ENCODE results near the gene FAM210B.

Gene FAM210B

DNA sequence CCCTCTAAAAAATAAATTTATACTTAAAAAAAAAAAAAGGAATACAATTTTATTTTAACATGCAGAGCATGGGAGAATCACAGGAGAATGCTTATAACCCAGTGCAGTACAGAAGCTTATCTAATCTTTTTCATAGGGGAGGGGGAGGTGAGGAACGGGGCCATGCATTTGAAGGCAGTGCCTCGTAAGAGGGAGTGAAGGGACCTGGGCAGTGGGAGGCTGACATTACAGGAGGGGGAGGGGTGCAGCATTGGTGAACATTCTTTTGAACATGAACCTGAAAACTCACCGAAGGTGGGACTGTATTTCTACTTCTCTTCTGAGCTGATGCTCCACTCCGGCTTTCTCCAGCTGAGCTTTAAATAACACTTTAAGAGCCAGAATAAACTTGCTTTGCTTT is 23.9 kb downstream of the FAM210B start:
- Histone ChIP-seq H4K20me1 (ENCODE audit: low read depth, low read length) (peaks cover 22% of the 10 kb centered on the region; the same call in 1 of the 2 replicates), H3K9ac (ENCODE audit: low read length) (no peak overlapping the region), H3K4me3 (ENCODE audit: insufficient read depth, low read length, poor library complexity, severe bottlenecking) (no peak overlapping the region), H3K9me3 (ENCODE audit: insufficient read depth, low read length) (no peaks in the 10 kb centered on the region), H3K9me2 (replicated peaks; ENCODE audit: insufficient read depth, low read length) (no peaks in the 10 kb centered on the region), H2AFZ (ENCODE audit: low read depth, low read length, severe bottlenecking) (no peak overlapping the region), H3K36me3 (ENCODE audit: low read length) (peaks cover 70% of the 10 kb centered on the region), H3F3A (ENCODE audit: insufficient read depth) (no peaks in the 10 kb centered on the region), H3K79me2 (ENCODE audit: insufficient read depth, low read length) (peaks cover 78% of the 10 kb centered on the region), H3K27ac (ENCODE audit: low read depth, low read length) (no peak overlapping the region), H3K4me2 (ENCODE audit: low read depth, low read length, poor library complexity, severe bottlenecking) (no peak overlapping the region), H3K27me3 (ENCODE audit: low read length) (no peaks in the 10 kb centered on the region)
- TF ChIP-seq, protein P1, sequence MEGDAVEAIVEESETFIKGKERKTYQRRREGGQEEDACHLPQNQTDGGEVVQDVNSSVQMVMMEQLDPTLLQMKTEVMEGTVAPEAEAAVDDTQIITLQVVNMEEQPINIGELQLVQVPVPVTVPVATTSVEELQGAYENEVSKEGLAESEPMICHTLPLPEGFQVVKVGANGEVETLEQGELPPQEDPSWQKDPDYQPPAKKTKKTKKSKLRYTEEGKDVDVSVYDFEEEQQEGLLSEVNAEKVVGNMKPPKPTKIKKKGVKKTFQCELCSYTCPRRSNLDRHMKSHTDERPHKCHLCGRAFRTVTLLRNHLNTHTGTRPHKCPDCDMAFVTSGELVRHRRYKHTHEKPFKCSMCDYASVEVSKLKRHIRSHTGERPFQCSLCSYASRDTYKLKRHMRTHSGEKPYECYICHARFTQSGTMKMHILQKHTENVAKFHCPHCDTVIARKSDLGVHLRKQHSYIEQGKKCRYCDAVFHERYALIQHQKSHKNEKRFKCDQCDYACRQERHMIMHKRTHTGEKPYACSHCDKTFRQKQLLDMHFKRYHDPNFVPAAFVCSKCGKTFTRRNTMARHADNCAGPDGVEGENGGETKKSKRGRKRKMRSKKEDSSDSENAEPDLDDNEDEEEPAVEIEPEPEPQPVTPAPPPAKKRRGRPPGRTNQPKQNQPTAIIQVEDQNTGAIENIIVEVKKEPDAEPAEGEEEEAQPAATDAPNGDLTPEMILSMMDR (IDR thresholded peaks at IDR 0.05; ENCODE audit: insufficient read depth, low read length, poor library complexity, severe bottlenecking) = no peak
- no peak for TF ChIP-seq EZH2phosphoT487 (conservative IDR thresholded peaks at IDR 0.05; ENCODE audit: low read length)

DNA sequence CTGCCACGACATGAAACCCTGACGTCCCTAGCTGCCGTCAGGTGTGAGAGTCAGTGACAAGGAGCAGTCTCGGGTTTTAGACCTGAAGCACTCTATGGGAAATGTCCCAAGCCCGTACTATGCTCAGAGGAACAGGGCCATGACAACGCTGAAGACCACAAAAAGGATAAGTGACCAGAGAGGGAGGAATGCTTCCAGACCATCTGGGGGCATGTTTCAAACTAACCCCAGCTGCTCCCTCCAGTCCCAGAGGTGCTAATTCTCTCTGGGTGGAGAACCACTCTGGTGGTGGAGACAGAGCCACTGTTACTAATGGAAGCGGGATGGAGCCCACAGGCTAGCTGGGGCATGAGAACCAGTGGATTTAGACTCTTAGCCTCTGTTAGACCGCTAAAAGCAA is 24.6 kb downstream of the FAM210B start:
- H3K27ac ChIP-seq (ENCODE audit: low read depth, low read length) = no peak overlapping the region
- peaks cover 72% of the 10 kb centered on the region for H3K36me3 ChIP-seq (ENCODE audit: low read length)
- H4K20me1 ChIP-seq (ENCODE audit: low read depth, low read length) = peaks cover 22% of the 10 kb centered on the region; the same call in 1 of the 2 replicates
- H3K4me2 ChIP-seq (ENCODE audit: low read depth, low read length, poor library complexity, severe bottlenecking) = no peak overlapping the region
- H3F3A ChIP-seq (ENCODE audit: insufficient read depth) = no peaks in the 10 kb centered on the region
- no peak overlapping the region for H3K9ac ChIP-seq (ENCODE audit: low read length)
- no peaks in the 10 kb centered on the region for H3K27me3 ChIP-seq (ENCODE audit: low read length)
- no peak overlapping the region for H2AFZ ChIP-seq (ENCODE audit: low read depth, low read length, severe bottlenecking)
- no peak overlapping the region for H3K4me3 ChIP-seq (ENCODE audit: insufficient read depth, low read length, poor library complexity, severe bottlenecking)
- TF ChIP-seq, protein P1 (IDR thresholded peaks at IDR 0.05; ENCODE audit: insufficient read depth, low read length, poor library complexity, severe bottlenecking) = no peak
- no peak for TF ChIP-seq EZH2phosphoT487 (conservative IDR thresholded peaks at IDR 0.05; ENCODE audit: low read length)
- peaks cover 79% of the 10 kb centered on the region for H3K79me2 ChIP-seq (ENCODE audit: insufficient read depth, low read length)
- no peaks in the 10 kb centered on the region for H3K9me3 ChIP-seq (ENCODE audit: insufficient read depth, low read length)
- no peaks in the 10 kb centered on the region for H3K9me2 ChIP-seq (replicated peaks; ENCODE audit: insufficient read depth, low read length)

DNA sequence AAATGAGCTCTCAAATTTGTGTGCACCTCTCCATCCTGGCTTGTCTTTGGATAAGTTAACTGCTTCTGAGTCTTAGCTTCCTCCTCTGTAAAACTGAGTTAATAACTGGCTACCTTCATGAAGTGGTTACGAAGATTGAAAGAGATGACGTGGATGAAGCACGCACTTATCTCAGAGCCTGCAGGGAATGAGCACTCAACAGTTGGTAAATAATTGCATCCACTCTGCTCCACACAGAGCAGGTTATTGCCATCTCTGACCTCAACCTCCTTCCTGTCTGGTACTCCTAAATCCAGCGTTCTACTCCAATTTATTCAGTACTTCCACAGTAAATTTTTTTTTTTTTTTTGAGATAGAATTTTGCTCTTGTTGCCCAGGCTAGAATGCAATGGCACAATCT is 26.4 kb downstream of the FAM210B start:
- no peak overlapping the region for H3K4me3 ChIP-seq (ENCODE audit: insufficient read depth, low read length, poor library complexity, severe bottlenecking)
- peaks cover 64% of the 10 kb centered on the region for H3K36me3 ChIP-seq (ENCODE audit: low read length)
- no peaks in the 10 kb centered on the region for H3K27me3 ChIP-seq (ENCODE audit: low read length)
- peaks cover 84% of the 10 kb centered on the region for H3K79me2 ChIP-seq (ENCODE audit: insufficient read depth, low read length)
- H3K4me2 ChIP-seq (ENCODE audit: low read depth, low read length, poor library complexity, severe bottlenecking) = no peak overlapping the region
- no peaks in the 10 kb centered on the region for H3K9me2 ChIP-seq (replicated peaks; ENCODE audit: insufficient read depth, low read length)
- TF ChIP-seq, protein P1 (IDR thresholded peaks at IDR 0.05; ENCODE audit: insufficient read depth, low read length, poor library complexity, severe bottlenecking) = no peak
- no peak for TF ChIP-seq EZH2phosphoT487 (conservative IDR thresholded peaks at IDR 0.05; ENCODE audit: low read length)
- no peaks in the 10 kb centered on the region for H3K9me3 ChIP-seq (ENCODE audit: insufficient read depth, low read length)
- no peak overlapping the region for H2AFZ ChIP-seq (ENCODE audit: low read depth, low read length, severe bottlenecking)
- H3K9ac ChIP-seq (ENCODE audit: low read length) = no peak overlapping the region
- no peaks in the 10 kb centered on the region for H3F3A ChIP-seq (ENCODE audit: insufficient read depth)
- H3K27ac ChIP-seq (ENCODE audit: low read depth, low read length) = no peak overlapping the region
- H4K20me1 ChIP-seq (ENCODE audit: low read depth, low read length) = peaks cover 22% of the 10 kb centered on the region; the same call in 1 of the 2 replicates
